ENCODE results near the gene NUMB. TPM values are rescaled to one million over a fixed set of nuclear protein-coding genes. Genes with fewer than 3 reads are reported as not detected.

The NUMB gene
- total RNA-seq, 1 donor from 2014 or later: 18.2 TPM

DNA sequence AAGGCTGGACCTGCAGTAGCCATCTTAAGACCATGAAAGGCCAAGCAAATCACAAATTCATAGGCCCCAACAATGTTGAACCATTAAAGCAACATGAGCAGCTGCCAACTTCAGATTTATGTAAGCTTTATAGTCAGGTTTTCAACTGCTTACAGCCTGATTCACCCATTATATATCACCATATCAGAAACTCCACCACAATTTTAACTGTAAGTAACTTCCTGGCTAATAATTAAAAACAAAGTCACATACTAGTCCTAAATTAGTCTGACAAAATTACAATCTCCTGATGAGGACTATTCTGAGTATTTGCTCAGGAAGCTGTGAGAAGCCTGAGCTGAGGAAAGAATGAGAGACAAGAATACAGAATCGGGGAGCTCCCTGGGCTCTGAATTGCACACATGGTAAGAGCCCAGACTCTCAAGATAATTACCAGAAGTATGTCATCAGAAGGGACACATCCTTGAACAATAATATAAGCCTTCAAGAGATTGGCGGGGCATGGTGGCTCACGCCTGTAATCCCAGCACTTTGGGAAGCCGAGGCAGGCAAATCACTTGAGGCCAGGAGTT, 55.1 kb downstream of the NUMB start:
- H3K36me3 ChIP-seq (ENCODE audit: control insufficient read depth, insufficient read depth, low read length): peaks cover 5% of the 10 kb centered on the region
- no peak for FAIRE-seq

DNA sequence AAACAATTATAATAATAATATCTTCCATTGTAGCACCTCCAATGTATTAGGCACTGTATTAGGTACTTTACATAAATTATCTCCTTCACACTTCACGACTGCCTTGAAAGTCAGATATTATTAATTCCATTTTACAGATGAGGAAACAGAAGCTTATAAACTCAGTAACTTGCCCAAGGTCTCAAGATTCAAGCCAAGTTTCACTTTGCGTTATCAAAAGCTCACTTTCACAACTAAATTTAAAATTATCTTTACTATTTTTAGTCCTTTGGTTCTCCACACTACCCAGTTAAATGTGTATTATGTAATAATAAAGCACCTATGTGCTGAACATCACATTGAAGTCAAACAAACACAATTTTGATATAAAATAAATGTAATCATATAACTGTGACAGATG, 55.8 kb downstream of the NUMB start:
- Histone ChIP-seq H3K36me3 (ENCODE audit: control insufficient read depth, insufficient read depth, low read length) (peaks cover 5% of the 10 kb centered on the region), H3K27me3 (ENCODE audit: control insufficient read depth, insufficient read depth, low read length) (no peaks in the 10 kb centered on the region), H3K4me3 (ENCODE audit: low read depth, low read length) (no peak overlapping the region)
- TF ChIP-seq, protein P1, sequence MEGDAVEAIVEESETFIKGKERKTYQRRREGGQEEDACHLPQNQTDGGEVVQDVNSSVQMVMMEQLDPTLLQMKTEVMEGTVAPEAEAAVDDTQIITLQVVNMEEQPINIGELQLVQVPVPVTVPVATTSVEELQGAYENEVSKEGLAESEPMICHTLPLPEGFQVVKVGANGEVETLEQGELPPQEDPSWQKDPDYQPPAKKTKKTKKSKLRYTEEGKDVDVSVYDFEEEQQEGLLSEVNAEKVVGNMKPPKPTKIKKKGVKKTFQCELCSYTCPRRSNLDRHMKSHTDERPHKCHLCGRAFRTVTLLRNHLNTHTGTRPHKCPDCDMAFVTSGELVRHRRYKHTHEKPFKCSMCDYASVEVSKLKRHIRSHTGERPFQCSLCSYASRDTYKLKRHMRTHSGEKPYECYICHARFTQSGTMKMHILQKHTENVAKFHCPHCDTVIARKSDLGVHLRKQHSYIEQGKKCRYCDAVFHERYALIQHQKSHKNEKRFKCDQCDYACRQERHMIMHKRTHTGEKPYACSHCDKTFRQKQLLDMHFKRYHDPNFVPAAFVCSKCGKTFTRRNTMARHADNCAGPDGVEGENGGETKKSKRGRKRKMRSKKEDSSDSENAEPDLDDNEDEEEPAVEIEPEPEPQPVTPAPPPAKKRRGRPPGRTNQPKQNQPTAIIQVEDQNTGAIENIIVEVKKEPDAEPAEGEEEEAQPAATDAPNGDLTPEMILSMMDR (IDR thresholded peaks at IDR 0.05; ENCODE audit: insufficient read depth, low read length, severe bottlenecking): no peak
- FAIRE-seq (no peak), DNase-seq (ENCODE audit: low read depth) (no peak)

More for the DNA sequence above, 55.1 kb downstream of the NUMB start:
- TF ChIP-seq, protein P1 (IDR thresholded peaks at IDR 0.05; ENCODE audit: insufficient read depth, low read length, severe bottlenecking): no peak
- no peak overlapping the region for H3K4me3 ChIP-seq (ENCODE audit: low read depth, low read length)
- H3K27me3 ChIP-seq (ENCODE audit: control insufficient read depth, insufficient read depth, low read length): no peaks in the 10 kb centered on the region
- no peak for DNase-seq (ENCODE audit: low read depth)

DNA sequence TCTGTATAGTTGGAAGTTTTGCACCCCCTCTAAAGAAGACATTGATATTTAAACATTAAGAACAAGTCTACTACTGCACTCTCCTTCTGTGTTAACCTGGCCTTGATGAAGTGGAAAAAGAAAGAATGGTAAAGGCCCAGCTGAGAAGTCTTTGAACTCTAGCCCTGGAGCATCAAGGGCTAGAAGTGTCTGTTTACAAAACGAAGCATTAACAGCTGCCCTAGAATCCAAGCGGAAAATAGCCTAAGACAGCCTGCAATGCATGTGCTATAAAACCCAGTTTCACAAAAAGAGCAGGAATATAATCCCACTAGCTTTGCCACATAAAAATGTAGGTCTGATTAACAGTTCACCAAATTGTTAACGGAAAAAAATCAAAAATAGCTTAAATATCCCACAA, 60.5 kb downstream of the NUMB start:
- no peaks in the 10 kb centered on the region for H3K27me3 ChIP-seq (ENCODE audit: control insufficient read depth, insufficient read depth, low read length)
- DNase-seq (ENCODE audit: low read depth) (no peak), FAIRE-seq (no peak)
- no peak overlapping the region for H3K4me3 ChIP-seq (ENCODE audit: low read depth, low read length)
- peaks cover 1% of the 10 kb centered on the region for H3K36me3 ChIP-seq (ENCODE audit: control insufficient read depth, insufficient read depth, low read length)
- TF ChIP-seq, protein P1 (IDR thresholded peaks at IDR 0.05; ENCODE audit: insufficient read depth, low read length, severe bottlenecking): no peak

DNA sequence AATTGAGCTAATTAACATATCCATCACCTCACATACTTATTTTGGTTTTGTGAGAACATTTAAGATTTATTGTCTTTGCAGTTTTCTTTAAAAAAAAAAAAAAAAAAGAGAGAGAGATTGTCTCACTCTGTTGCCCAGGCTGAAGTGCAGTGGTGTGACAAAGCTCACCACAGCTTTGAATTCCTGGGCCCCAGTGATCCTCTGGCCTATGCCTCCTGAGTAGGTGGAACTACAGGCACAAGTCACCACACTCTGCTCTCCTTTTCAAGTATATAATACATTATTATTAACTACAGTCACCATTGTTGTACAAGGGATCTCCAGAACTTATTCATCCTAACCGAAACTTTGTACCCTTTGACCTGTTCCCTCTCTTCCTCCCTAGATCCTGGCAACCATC, 64.0 kb downstream of the NUMB start:
- TF ChIP-seq, protein P1 (IDR thresholded peaks at IDR 0.05; ENCODE audit: insufficient read depth, low read length, severe bottlenecking): no peak
- FAIRE-seq (no peak), DNase-seq (ENCODE audit: low read depth) (no peak)

DNA sequence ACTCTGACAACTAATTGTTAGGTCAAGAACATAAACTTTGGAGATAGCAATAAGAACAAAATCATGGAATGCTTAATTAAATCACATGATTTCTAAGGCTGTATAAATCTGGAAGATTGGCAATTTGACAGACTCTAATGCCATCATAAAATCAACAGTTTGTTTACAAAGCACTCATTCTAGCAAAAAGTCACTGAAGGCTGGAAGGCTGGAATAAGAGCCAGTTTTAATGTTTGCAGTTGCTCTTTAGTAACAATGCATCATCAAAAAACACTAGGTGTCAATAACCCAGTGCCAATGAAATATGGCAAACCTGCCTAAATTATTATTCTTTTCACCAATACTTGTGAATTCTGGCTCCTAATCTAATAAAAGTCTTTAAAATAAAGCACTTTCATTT, 65.0 kb downstream of the NUMB start:
- FAIRE-seq: no peak
- no peak overlapping the region for H3K4me3 ChIP-seq (ENCODE audit: low read depth, low read length)
- H3K36me3 ChIP-seq (ENCODE audit: control insufficient read depth, insufficient read depth, low read length): no peaks in the 10 kb centered on the region
- no peak for DNase-seq (ENCODE audit: low read depth)
- H3K27me3 ChIP-seq (ENCODE audit: control insufficient read depth, insufficient read depth, low read length): no peaks in the 10 kb centered on the region
- TF ChIP-seq, protein P1 (IDR thresholded peaks at IDR 0.05; ENCODE audit: insufficient read depth, low read length, severe bottlenecking): no peak

More for the DNA sequence above, 64.0 kb downstream of the NUMB start:
- no peak overlapping the region for H3K4me3 ChIP-seq (ENCODE audit: low read depth, low read length)
- H3K27me3 ChIP-seq (ENCODE audit: control insufficient read depth, insufficient read depth, low read length): no peaks in the 10 kb centered on the region
- no peaks in the 10 kb centered on the region for H3K36me3 ChIP-seq (ENCODE audit: control insufficient read depth, insufficient read depth, low read length)
